Measurements from ENCODE around the gene SMURF1. TPM values are rescaled to one million over a fixed set of nuclear protein-coding genes. Genes with fewer than 3 reads are reported as not detected.
"Not testable (repeated sequence)": the region's sequence is repeated elsewhere in the genome, so short reads cannot be mapped to it uniquely, and the experiment has no call there.

SMURF1 gene
- total RNA-seq, 4 donors from 2014 or later, result 26.9 to 74.9 (median 30.2) TPM

- TF ChIP-seq POLR2A (IDR thresholded peaks at IDR 0.05), result no peak
- WGBS, result 85% methylated on average over 3 of the region's 3 CpGs
- Histone ChIP-seq H3K27me3 (no peaks in the 10 kb centered on the region), H3K27ac (no peak overlapping the region), H3K9me3 (no peaks in the 10 kb centered on the region), H3K4me3 (no peak overlapping the region), H3K4me1 (no peaks in the 10 kb centered on the region), H3K36me3 (no peaks in the 10 kb centered on the region)
- no peak for DNase-seq (ENCODE audit: low spot score in 2 of 2)
Measured at GRCh38 chr7:99170730-99171074, 26.8 kb upstream of the SMURF1 start.

- no peak for DNase-seq (ENCODE audit: low spot score in 2 of 2)
- Histone ChIP-seq H3K4me1 (no peaks in the 10 kb centered on the region), H3K27me3 (no peaks in the 10 kb centered on the region), H3K4me3 (no peak overlapping the region), H3K27ac (no peak overlapping the region), H3K36me3 (no peaks in the 10 kb centered on the region), H3K9me3 (no peaks in the 10 kb centered on the region)
- no peak for TF ChIP-seq CTCF (IDR thresholded peaks at IDR 0.05)
- no peak for TF ChIP-seq EP300 (IDR thresholded peaks at IDR 0.05)
- TF ChIP-seq POLR2AphosphoS5 (IDR thresholded peaks at IDR 0.05), result no peak
- TF ChIP-seq POLR2A (IDR thresholded peaks at IDR 0.05), result no peak
- 89% methylated on average over 6 of the region's 6 CpGs for WGBS
Measured at GRCh38 chr7:99170065-99170729, 26.3 kb upstream of the SMURF1 start.

GRCh38 chr7:99167072-99167471, 23.2 kb upstream of the SMURF1 start:
- no peak for DNase-seq (ENCODE audit: low spot score in 2 of 2)
- Histone ChIP-seq H3K36me3 (no peaks in the 10 kb centered on the region), H3K27me3 (no peaks in the 10 kb centered on the region), H3K9me3 (no peaks in the 10 kb centered on the region), H3K27ac (no peak overlapping the region), H3K4me1 (peaks cover 4% of the 10 kb centered on the region), H3K4me3 (no peak overlapping the region)
- WGBS, result 92% methylated on average over 8 of the region's 8 CpGs
- TF ChIP-seq CTCF (IDR thresholded peaks at IDR 0.05), result no peak
- no peak for TF ChIP-seq POLR2AphosphoS5 (IDR thresholded peaks at IDR 0.05)
- TF ChIP-seq POLR2A (IDR thresholded peaks at IDR 0.05), result no peak

GRCh38 chr7:99165816-99166215, 21.9 kb upstream of the SMURF1 start:
- Histone ChIP-seq H3K27me3 (no peaks in the 10 kb centered on the region), H3K4me1 (peaks cover 4% of the 10 kb centered on the region), H3K36me3 (no peaks in the 10 kb centered on the region), H3K4me3 (no peak overlapping the region), H3K9me3 (no peaks in the 10 kb centered on the region), H3K27ac (no peak overlapping the region)
- 82% methylated on average over 3 of the region's 3 CpGs for WGBS
- TF ChIP-seq CTCF (IDR thresholded peaks at IDR 0.05) (no peak), EP300 (IDR thresholded peaks at IDR 0.05) (no peak), POLR2A (IDR thresholded peaks at IDR 0.05) (no peak), POLR2AphosphoS5 (IDR thresholded peaks at IDR 0.05) (no peak)
- DNase-seq (ENCODE audit: low spot score in 2 of 2), result no peak

- H3K4me1 ChIP-seq; DNase-seq (ENCODE audit: low spot score in 2 of 2); H3K9me3 ChIP-seq; H3K4me3 ChIP-seq; H3K27me3 ChIP-seq; H3K36me3 ChIP-seq; H3K27ac ChIP-seq: not testable (repeated sequence)
- WGBS, result 91% methylated on average over 4 of the region's 4 CpGs
Measured at GRCh38 chr7:99163669-99164068, 19.8 kb upstream of the SMURF1 start.

DNA sequence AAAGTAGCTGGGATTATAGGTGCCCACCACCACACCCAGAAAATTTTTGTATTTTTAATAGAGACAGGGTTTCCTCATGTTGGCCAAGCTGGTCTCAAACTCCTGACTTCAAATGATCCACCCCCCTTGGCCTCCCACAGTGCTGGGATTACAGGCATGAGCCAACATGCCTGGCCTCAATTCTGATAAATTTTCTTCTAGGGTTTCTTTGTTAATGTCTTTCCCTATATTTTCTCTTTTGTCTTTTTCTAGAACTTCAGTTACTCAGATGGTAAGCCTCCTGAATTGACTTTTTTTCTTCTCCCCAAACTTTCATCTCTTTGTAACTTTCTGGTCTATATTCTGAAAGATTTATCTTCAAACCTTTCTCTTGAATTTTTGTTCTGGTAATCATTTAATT, 12.7 kb upstream of the SMURF1 start:
- Histone ChIP-seq H3K4me3 (no peak overlapping the region), H3K36me3 (no peaks in the 10 kb centered on the region), H3K4me1 (no peaks in the 10 kb centered on the region), H3K27me3 (no peaks in the 10 kb centered on the region), H3K27ac (no peak overlapping the region), H3K9me3 (no peaks in the 10 kb centered on the region)
- no peak for DNase-seq (ENCODE audit: low spot score in 2 of 2)
- TF ChIP-seq POLR2AphosphoS5 (IDR thresholded peaks at IDR 0.05) (no peak), POLR2A (IDR thresholded peaks at IDR 0.05) (no peak), EP300 (IDR thresholded peaks at IDR 0.05) (no peak), CTCF (IDR thresholded peaks at IDR 0.05) (no peak)

Measured in suprapubic skin (tissue), 4 donors.